Neural progenitor cell (in vitro differentiated cells): Measurements from ENCODE around the gene FRAT1. TPM values are rescaled to one million over a fixed set of nuclear protein-coding genes. Genes with fewer than 3 reads are reported as not detected.
"Not testable (repeated sequence)": the region's sequence is repeated elsewhere in the genome, so short reads cannot be mapped to it uniquely, and the experiment has no call there.

Experiments used
- DNase-seq: peaks from one replicate; pipeline ENCODE4 v3.0.0-alpha.2; 2016; ENCODE audit warnings: low spot score
- H2AFZ ChIP-seq: fragments of 200-600 bp; sonication (generic); replicated peaks from 2 replicates; pipeline ENCODE4 v1.6.1; 2016; ENCODE audit warnings: antibody characterized with exemption
- H3F3A ChIP-seq: fragments of 200-600 bp; sonication (generic); 2 replicates; pipeline ENCODE4 v1.6.1; 2016; ENCODE audit warnings: antibody characterized with exemption, low read depth
- H3K27ac ChIP-seq: fragments of 200-600 bp; sonication (generic); 2 replicates; pipeline ENCODE4 v1.5.1; 2016; ENCODE audit warnings: mild to moderate bottlenecking
- H3K27me3 ChIP-seq: fragments of 200-600 bp; sonication (generic); 2 replicates; pipeline ENCODE4 v1.6.1; 2016; ENCODE audit warnings: mild to moderate bottlenecking, moderate library complexity
- H3K36me3 ChIP-seq: fragments of 200-600 bp; sonication (generic); 2 replicates; pipeline ENCODE4 v1.5.1; 2016
- H3K4me1 ChIP-seq: fragments of 200-600 bp; sonication (generic); 2 replicates; pipeline ENCODE4 v1.6.1; 2016; ENCODE audit warnings: mixed run types
- H3K4me2 ChIP-seq: fragments of 200-600 bp; sonication (generic); 2 replicates; pipeline ENCODE4 v1.6.1; 2016
- H3K4me3 ChIP-seq: fragments of 200-600 bp; sonication (generic); 2 replicates; pipeline ENCODE4 v1.5.1; 2016
- H3K79me2 ChIP-seq: fragments of 200-600 bp; sonication (generic); 2 replicates; pipeline ENCODE4 v1.6.1; 2016; ENCODE audit warnings: low read depth
- H3K9ac ChIP-seq: fragments of 200-600 bp; sonication (generic); 2 replicates; pipeline ENCODE4 v1.6.1; 2016
- H3K9me3 ChIP-seq: fragments of 200-600 bp; sonication (generic); 2 replicates; pipeline ENCODE4 v1.5.1; 2016; ENCODE audit warnings: low read depth
- H4K20me1 ChIP-seq: fragments of 200-600 bp; sonication (generic); 2 replicates; pipeline ENCODE4 v1.6.1; 2016; ENCODE audit warnings: low read depth
- H3K27ac Mint-ChIP-seq: 3 replicates; pipeline ENCODE4 v1.8.0; 2021; ENCODE audit warnings: mixed read lengths
- H3K27me3 Mint-ChIP-seq: 2 replicates; pipeline ENCODE4 v1.8.0; 2022; ENCODE audit warnings: low read depth, mild to moderate bottlenecking, inconsistent platforms, moderate library complexity, mixed read lengths; ENCODE audit not compliant: insufficient read depth
- H3K36me3 Mint-ChIP-seq: 3 replicates; pipeline ENCODE4 v1.8.0; 2021; ENCODE audit warnings: mixed read lengths
- H3K4me1 Mint-ChIP-seq: 3 replicates; pipeline ENCODE4 v1.8.0; 2021; ENCODE audit warnings: mixed read lengths
- H3K4me3 Mint-ChIP-seq: 3 replicates; pipeline ENCODE4 v1.8.0; 2021; ENCODE audit warnings: mild to moderate bottlenecking, moderate library complexity, mixed read lengths
- H3K9me3 Mint-ChIP-seq: 3 replicates; pipeline ENCODE4 v1.8.0; 2020; ENCODE audit warnings: mixed read lengths
- CTCF ChIP-seq: fragments of 200-600 bp; sonication (generic); IDR thresholded peaks from 2 replicates; pipeline ENCODE4 v1.5.1; 2017; ENCODE audit warnings: antibody characterized with exemption, mild to moderate bottlenecking
- EZH2 ChIP-seq: fragments of 200-600 bp; sonication (generic); IDR thresholded peaks from 2 replicates; pipeline ENCODE4 v1.6.1; 2017; ENCODE audit warnings: antibody characterized with exemption, mild to moderate bottlenecking, moderate library complexity
- EZH2phosphoT487 ChIP-seq: fragments of 200-600 bp; sonication (generic); IDR thresholded peaks from 2 replicates; pipeline ENCODE4 v1.6.1; 2017; ENCODE audit warnings: antibody characterized with exemption
- total RNA-seq: library from RNA; depleted of rRNA; stranded (reverse); fragments of >200 nt; gene quantifications from 2 replicates; pipeline ENCODE4 v1.2.3, GENCODE V29; 2015; ENCODE audit warnings: low replicate concordance

The FRAT1 gene
- total RNA-seq, 1 donor from 2014 or later, result 2.0 TPM

- H4K20me1 ChIP-seq, result peaks cover 10% of the 10 kb centered on the region
- TF ChIP-seq EZH2 (no peak), CTCF (no peak), EZH2phosphoT487 (no peak)
- peaks cover 12% of the 10 kb centered on the region for H3K27me3 Mint-ChIP-seq
- H3K4me1 Mint-ChIP-seq, result peaks cover 17% of the 10 kb centered on the region
- no peak overlapping the region for H3K9ac ChIP-seq
- no peak overlapping the region for H3K4me3 ChIP-seq
- no peak overlapping the region for H3K27ac Mint-ChIP-seq
- H3K4me3 Mint-ChIP-seq, result no peak overlapping the region
- H2AFZ ChIP-seq, result no peak overlapping the region
- no peaks in the 10 kb centered on the region for H3K9me3 ChIP-seq
- no peaks in the 10 kb centered on the region for H3K79me2 ChIP-seq
- H3K27me3 ChIP-seq, result no peaks in the 10 kb centered on the region
- H3K4me1 ChIP-seq, result peaks cover 23% of the 10 kb centered on the region
- no peaks in the 10 kb centered on the region for H3K36me3 Mint-ChIP-seq
- H3K9me3 Mint-ChIP-seq, result no peaks in the 10 kb centered on the region
- H3K36me3 ChIP-seq, result no peaks in the 10 kb centered on the region
- no peak overlapping the region for H3K27ac ChIP-seq
- H3F3A ChIP-seq, result peaks cover 34% of the 10 kb centered on the region
- H3K4me2 ChIP-seq, result no peak overlapping the region
- no peak for DNase-seq
Measured at GRCh38 chr10:97341416-97341815, 22.3 kb downstream of the FRAT1 start.

GRCh38 chr10:97343664-97344063 lies 24.6 kb downstream of the FRAT1 start:
- H4K20me1 ChIP-seq, H3K27ac Mint-ChIP-seq, H3K27me3 Mint-ChIP-seq, H3K4me3 ChIP-seq, H2AFZ ChIP-seq, DNase-seq, H3K79me2 ChIP-seq, H3K4me1 ChIP-seq, H3K9ac ChIP-seq, H3K9me3 ChIP-seq, H3K4me2 ChIP-seq, H3K27ac ChIP-seq, H3K27me3 ChIP-seq, H3K4me1 Mint-ChIP-seq, H3K9me3 Mint-ChIP-seq, H3K36me3 ChIP-seq, H3K4me3 Mint-ChIP-seq, H3K36me3 Mint-ChIP-seq: not testable (repeated sequence)
- peaks cover 12% of the 10 kb centered on the region for H3F3A ChIP-seq

GRCh38 chr10:97347317-97347716 lies 28.2 kb downstream of the FRAT1 start:
- Histone ChIP-seq H3F3A (no peaks in the 10 kb centered on the region), H3K9ac (no peak overlapping the region), H3K4me1 (no peaks in the 10 kb centered on the region), H4K20me1 (no peaks in the 10 kb centered on the region), H3K9me3 (no peaks in the 10 kb centered on the region), H3K27me3 (no peaks in the 10 kb centered on the region), H3K27ac (no peak overlapping the region), H3K4me2 (no peak overlapping the region), H3K4me3 (no peak overlapping the region), H2AFZ (no peak overlapping the region), H3K36me3 (no peaks in the 10 kb centered on the region), H3K79me2 (no peaks in the 10 kb centered on the region)
- no peak overlapping the region for H3K4me3 Mint-ChIP-seq
- TF ChIP-seq CTCF, result no peak
- H3K27ac Mint-ChIP-seq, result no peak overlapping the region
- no peaks in the 10 kb centered on the region for H3K36me3 Mint-ChIP-seq
- no peaks in the 10 kb centered on the region for H3K4me1 Mint-ChIP-seq
- H3K27me3 Mint-ChIP-seq, result peaks cover 2% of the 10 kb centered on the region
- H3K9me3 Mint-ChIP-seq, result no peaks in the 10 kb centered on the region
- DNase-seq, result no peak

GRCh38 chr10:97349752-97350513 lies 30.9 kb downstream of the FRAT1 start:
- no peaks in the 10 kb centered on the region for H3K9me3 ChIP-seq
- H3K4me2 ChIP-seq, result no peak overlapping the region
- H3F3A ChIP-seq, result no peaks in the 10 kb centered on the region
- no peaks in the 10 kb centered on the region for H4K20me1 ChIP-seq
- H3K9ac ChIP-seq, result no peak overlapping the region
- no peak overlapping the region for H2AFZ ChIP-seq
- no peaks in the 10 kb centered on the region for H3K4me1 Mint-ChIP-seq
- no peaks in the 10 kb centered on the region for H3K36me3 ChIP-seq
- no peaks in the 10 kb centered on the region for H3K27me3 ChIP-seq
- TF ChIP-seq CTCF (no peak), EZH2phosphoT487 (no peak), EZH2 (no peak)
- no peak overlapping the region for H3K27ac ChIP-seq
- no peak overlapping the region for H3K4me3 Mint-ChIP-seq
- H3K4me3 ChIP-seq, result no peak overlapping the region
- no peaks in the 10 kb centered on the region for H3K79me2 ChIP-seq
- H3K36me3 Mint-ChIP-seq, result no peaks in the 10 kb centered on the region
- H3K27ac Mint-ChIP-seq, result no peak overlapping the region
- no peaks in the 10 kb centered on the region for H3K4me1 ChIP-seq
- no peak for DNase-seq
- no peaks in the 10 kb centered on the region for H3K9me3 Mint-ChIP-seq
- H3K27me3 Mint-ChIP-seq, result peaks cover 2% of the 10 kb centered on the region
